OCI-LY7 (cell line): Measurements from ENCODE around the gene PHGDH. TPM values are rescaled to one million over a fixed set of nuclear protein-coding genes. Genes with fewer than 3 reads are reported as not detected.

ENCODE experiments used
- BruUV-seq: library from RNA; stranded (reverse); fragments of 400-500 nt; replicated peaks from 2 replicates; lab custom pipeline; 2021; lab: Mats Ljungman, UMichigan
- CTCF ChIA-PET: fragments of 300-600 bp; sonication (Branson Sonifier 250); formaldehyde crosslinking; loops from one replicate; lab custom pipeline; 2022; ENCODE audit warnings: antibody characterized with exemption; ENCODE audit not compliant: unreplicated experiment; lab: Charles Lee
- POLR2A ChIA-PET: fragments of 300-600 bp; sonication (Branson Sonifier 250); formaldehyde crosslinking; loops from one replicate; lab custom pipeline; 2022; ENCODE audit warnings: antibody characterized with exemption; lab: Charles Lee
- DNase-seq: peaks from one replicate; pipeline ENCODE4 v3.0.0-alpha.2; 2015; ENCODE audit warnings: low spot score
- H2AFZ ChIP-seq: fragments of 200-600 bp; sonication (generic), shearing (Covaris generic); 2 replicates; pipeline ENCODE4 v1.6.1; 2014; ENCODE audit warnings: mild to moderate bottlenecking, antibody characterized with exemption, low read length, moderate library complexity
- H3K27ac ChIP-seq: fragments of 200-600 bp; sonication (generic); 2 replicates; pipeline ENCODE4 v1.5.1; 2014; ENCODE audit warnings: mixed run types, low read depth, mild to moderate bottlenecking, moderate library complexity, low read length, inconsistent platforms; ENCODE audit not compliant: poor library complexity, severe bottlenecking
- H3K36me3 ChIP-seq: fragments of 200-600 bp; sonication (generic); 2 replicates; pipeline ENCODE4 v1.6.1; 2014; ENCODE audit warnings: mild to moderate bottlenecking, antibody characterized with exemption, low read length, moderate library complexity, mixed read lengths; ENCODE audit not compliant: insufficient read depth
- H3K4me1 ChIP-seq: fragments of 200-600 bp; sonication (generic); 2 replicates; pipeline ENCODE4 v1.5.1; 2014; ENCODE audit warnings: mild to moderate bottlenecking, low read length; ENCODE audit not compliant: insufficient read depth, poor library complexity, severe bottlenecking
- H3K4me2 ChIP-seq: fragments of 200-600 bp; sonication (generic); 2 replicates; pipeline ENCODE4 v1.6.1; 2014; ENCODE audit warnings: mild to moderate bottlenecking, low read length
- H3K4me3 ChIP-seq: fragments of 200-600 bp; sonication (generic); 2 replicates; pipeline ENCODE4 v1.5.1; 2014; ENCODE audit warnings: mild to moderate bottlenecking, low read depth, low read length; ENCODE audit not compliant: poor library complexity, severe bottlenecking
- H3K79me2 ChIP-seq: fragments of 200-600 bp; sonication (generic); 2 replicates; pipeline ENCODE4 v1.6.1; 2016; ENCODE audit warnings: low read depth, mild to moderate bottlenecking, low read length, moderate library complexity, mixed read lengths; ENCODE audit not compliant: insufficient read depth
- H3K9me2 ChIP-seq: fragments of 200-600 bp; sonication (generic); 2 replicates; pipeline ENCODE4 v1.6.1; 2016; ENCODE audit warnings: mild to moderate bottlenecking, low read length, mixed read lengths; ENCODE audit not compliant: insufficient read depth
- H3K9me3 ChIP-seq: fragments of 200-600 bp; sonication (generic); 2 replicates; pipeline ENCODE4 v1.6.1; 2014; ENCODE audit warnings: mild to moderate bottlenecking, mixed run types, low read length, mixed read lengths
- H4K20me1 ChIP-seq: fragments of 200-600 bp; sonication (generic); 2 replicates; pipeline ENCODE4 v1.6.1; 2014; ENCODE audit warnings: mild to moderate bottlenecking, antibody characterized with exemption, low read length, moderate library complexity, mixed read lengths; ENCODE audit not compliant: insufficient read depth
- CTCF ChIP-seq: fragments of 200-600 bp; sonication (generic); conservative IDR thresholded peaks from 2 replicates; pipeline ENCODE4 v1.5.1; 2014; ENCODE audit warnings: mild to moderate bottlenecking, antibody characterized with exemption, low read length, moderate library complexity, mixed read lengths
- EZH2phosphoT487 ChIP-seq: fragments of 200-600 bp; sonication (generic); IDR thresholded peaks from 2 replicates; pipeline ENCODE4 v1.6.1; 2018; ENCODE audit warnings: low read depth, borderline replicate concordance, mild to moderate bottlenecking, mixed run types, antibody characterized with exemption, low read length, moderate library complexity, mixed read lengths
- intact Hi-C: fragments of 100-400 bp; cut with micrococcal nuclease; formaldehyde crosslinking; loops from one replicate; pipeline ENCODE4 v1.10.0; 2022; ENCODE audit not compliant: unreplicated experiment
- total RNA-seq, 2 experiments: library from RNA; depleted of rRNA in 1 of 2; stranded (reverse); fragments of >200 nt in 1 of 2; shearing (Covaris generic) in 1 of 2; gene quantifications; 2 replicates each; pipeline ENCODE4 v1.2.3, GENCODE V29; 2014 to 2022

Gene PHGDH
- total RNA-seq, 2 experiments from 2014 or later, result 287 to 451 TPM

GRCh38 chr1:119762953-119763352 lies 51.2 kb downstream of the PHGDH start:
- DNase-seq, result no peak
- Histone ChIP-seq H3K4me3 (no peak overlapping the region), H3K36me3 (no peaks in the 10 kb centered on the region), H3K9me3 (no peaks in the 10 kb centered on the region), H3K4me2 (no peak overlapping the region), H2AFZ (no peak overlapping the region), H4K20me1 (no peaks in the 10 kb centered on the region), H3K79me2 (no peaks in the 10 kb centered on the region), H3K27ac (no peak overlapping the region), H3K4me1 (no peaks in the 10 kb centered on the region), H3K9me2 (no peaks in the 10 kb centered on the region)
- BruUV-seq, result no TSS peak
- intact Hi-C loops, result no loop called here
- TF ChIP-seq CTCF, result no peak
- TF ChIP-seq EZH2phosphoT487, result no peak
- POLR2A ChIA-PET, result no interaction called here
- CTCF ChIA-PET, result no interaction called here

GRCh38 chr1:119764220-119764619 lies 52.5 kb downstream of the PHGDH start:
- no peak overlapping the region for H3K4me3 ChIP-seq
- H3K36me3 ChIP-seq, result no peaks in the 10 kb centered on the region
- no peak overlapping the region for H3K27ac ChIP-seq
- H3K79me2 ChIP-seq, result no peaks in the 10 kb centered on the region
- H3K4me1 ChIP-seq, result no peaks in the 10 kb centered on the region
- H2AFZ ChIP-seq, result no peak overlapping the region
- no TSS peak for BruUV-seq
- intact Hi-C loops, result no loop called here
- H3K9me2 ChIP-seq, result no peaks in the 10 kb centered on the region
- TF ChIP-seq CTCF (no peak), EZH2phosphoT487 (no peak)
- no peak for DNase-seq
- H4K20me1 ChIP-seq, result no peaks in the 10 kb centered on the region
- H3K4me2 ChIP-seq, result no peak overlapping the region
- no peaks in the 10 kb centered on the region for H3K9me3 ChIP-seq
- CTCF ChIA-PET, result no interaction called here
- POLR2A ChIA-PET, result interaction anchor here (1.0 kb wide), 1 partner anchor 103 kb away, joined by 4 read pairs; no protein-coding TSS in a partner anchor

GRCh38 chr1:119766374-119766794 lies 54.6 kb downstream of the PHGDH start:
- no peak overlapping the region for H3K27ac ChIP-seq
- H3K4me2 ChIP-seq, result no peak overlapping the region
- BruUV-seq, result no TSS peak
- no peak overlapping the region for H2AFZ ChIP-seq
- ChIA-PET CTCF (no interaction called here), POLR2A (interaction anchor here (0.7 to 1.1 kb wide), 2 partner anchors 9 to 60 kb away, joined by 3 read pairs; no protein-coding TSS in a partner anchor)
- H3K9me3 ChIP-seq, result no peaks in the 10 kb centered on the region
- H3K79me2 ChIP-seq, result no peaks in the 10 kb centered on the region
- no peaks in the 10 kb centered on the region for H4K20me1 ChIP-seq
- no peak overlapping the region for H3K4me3 ChIP-seq
- intact Hi-C loops, result no loop called here
- H3K9me2 ChIP-seq, result no peaks in the 10 kb centered on the region
- TF ChIP-seq CTCF, result no peak
- no peak for DNase-seq
- no peaks in the 10 kb centered on the region for H3K4me1 ChIP-seq
- H3K36me3 ChIP-seq, result no peaks in the 10 kb centered on the region
